Ascending aorta (tissue), 2 donors: Measurements from ENCODE around the gene PLEK. TPM values are rescaled to one million over a fixed set of nuclear protein-coding genes. Genes with fewer than 3 reads are reported as not detected.

Source experiments
- DNase-seq, 2 donors: peaks; one replicate each; pipeline ENCODE4 v3.0.0-alpha.2; 2019; ENCODE audit warnings: low spot score in 2 of 2
- H3K27ac ChIP-seq, 2 donors: fragments of 200-600 bp; sonication (generic); one replicate each; pipeline ENCODE4 v1.5.1; 2016 to 2017; ENCODE audit warnings: mild to moderate bottlenecking in 1 of 2
- H3K27me3 ChIP-seq: fragments of 200-600 bp; sonication (generic); one replicate; pipeline ENCODE4 v1.5.1; 2017
- H3K36me3 ChIP-seq, 2 donors: fragments of 200-600 bp; sonication (generic); one replicate each; pipeline ENCODE4 v1.5.1; 2016
- H3K4me1 ChIP-seq, 2 donors: fragments of 200-600 bp; sonication (generic); one replicate each; pipeline ENCODE4 v1.5.1; 2016 to 2017; ENCODE audit warnings: mild to moderate bottlenecking in 1 of 2
- H3K4me3 ChIP-seq, 2 donors: fragments of 200-600 bp; sonication (generic); one replicate each; pipeline ENCODE4 v1.5.1; 2016 to 2017; ENCODE audit warnings: mild to moderate bottlenecking in 1 of 2
- H3K9me3 ChIP-seq, 2 donors: fragments of 200-600 bp; sonication (generic); one replicate each; pipeline ENCODE4 v1.5.1; 2016
- CTCF ChIP-seq, 3 experiments: fragments of 200-600 bp in 2 of 3; fragments of 450-650 bp in 1 of 3; sonication (generic) in 2 of 3; IDR thresholded peaks; one replicate each; pipeline ENCODE4 v1.5.1; 2016 to 2019; ENCODE audit warnings: antibody characterized with exemption in 3 of 3, mild to moderate bottlenecking in 1 of 3, moderate library complexity in 1 of 3
- intact Hi-C: fragments of 100-400 bp; cut with DNase I; formaldehyde crosslinking; loops from one replicate; pipeline ENCODE4 v1.15.1; 2023
- total RNA-seq: library from RNA; depleted of rRNA; stranded (reverse); fragments of >200 nt; gene quantifications from one replicate; pipeline ENCODE4 v1.1.0, GENCODE V29; 2016

PLEK gene
- total RNA-seq, 1 donor from 2014 or later: 1.5 TPM

- Histone ChIP-seq H3K4me1 (no peaks in the 10 kb centered on the region), H3K27ac (no peak overlapping the region), H3K4me3 (no peak overlapping the region), H3K36me3 (no peaks in the 10 kb centered on the region), H3K27me3 (no peaks in the 10 kb centered on the region), H3K9me3 (no peaks in the 10 kb centered on the region)
- intact Hi-C loops: no loop called here
- DNase-seq: no peak
- TF ChIP-seq CTCF (IDR thresholded peaks at IDR 0.05): no peak
Observed at GRCh38 chr2:68418855-68419254, 53.8 kb downstream of the PLEK start.

- Histone ChIP-seq H3K4me3 (no peak overlapping the region), H3K27ac (no peak overlapping the region), H3K36me3 (no peaks in the 10 kb centered on the region), H3K27me3 (no peaks in the 10 kb centered on the region), H3K9me3 (no peaks in the 10 kb centered on the region), H3K4me1 (no peaks in the 10 kb centered on the region)
- no peak for DNase-seq
- no peak for TF ChIP-seq CTCF (IDR thresholded peaks at IDR 0.05)
- intact Hi-C loops: no loop called here
Observed at GRCh38 chr2:68420254-68420910, 55.3 kb downstream of the PLEK start.

GRCh38 chr2:68423966-68424650 lies 59.0 kb downstream of the PLEK start:
- intact Hi-C loops: no loop called here
- DNase-seq: no peak
- Histone ChIP-seq H3K36me3 (no peaks in the 10 kb centered on the region), H3K4me3 (no peak overlapping the region), H3K9me3 (no peaks in the 10 kb centered on the region), H3K27me3 (no peaks in the 10 kb centered on the region), H3K27ac (no peak overlapping the region), H3K4me1 (no peaks in the 10 kb centered on the region)
- TF ChIP-seq CTCF (IDR thresholded peaks at IDR 0.05): no peak

- H3K36me3 ChIP-seq: no peaks in the 10 kb centered on the region
- no peaks in the 10 kb centered on the region for H3K27me3 ChIP-seq
- intact Hi-C loops: no loop called here
- no peak for TF ChIP-seq CTCF (IDR thresholded peaks at IDR 0.05)
- no peak for DNase-seq
- H3K27ac ChIP-seq: no peak overlapping the region
- H3K9me3 ChIP-seq: no peaks in the 10 kb centered on the region
- H3K4me1 ChIP-seq: no peaks in the 10 kb centered on the region
- no peak overlapping the region for H3K4me3 ChIP-seq
Observed at GRCh38 chr2:68425503-68425902, 60.4 kb downstream of the PLEK start.

GRCh38 chr2:68426446-68426845 lies 61.4 kb downstream of the PLEK start:
- Histone ChIP-seq H3K4me1 (no peaks in the 10 kb centered on the region), H3K27ac (no peak overlapping the region), H3K4me3 (no peak overlapping the region), H3K9me3 (no peaks in the 10 kb centered on the region), H3K36me3 (no peaks in the 10 kb centered on the region), H3K27me3 (no peaks in the 10 kb centered on the region)
- intact Hi-C loops: no loop called here
- no peak for TF ChIP-seq CTCF (IDR thresholded peaks at IDR 0.05)
- DNase-seq: no peak
